Stomach smooth muscle (tissue), 2 donors: ENCODE measurements around the gene HAND2.

Experiments
- H3K27ac ChIP-seq: one replicate; pipeline ENCODE4 v1.7.0; 2013; ENCODE audit warnings: mild to moderate bottlenecking, low read length, inconsistent platforms
- H3K27me3 ChIP-seq, 2 donors: one replicate each; pipeline ENCODE4 v1.7.0; 2013; ENCODE audit warnings: low read length in 2 of 2; ENCODE audit not compliant: insufficient read depth in 2 of 2, control insufficient read depth in 1 of 2
- H3K36me3 ChIP-seq, 2 donors: one replicate each; pipeline ENCODE4 v1.7.0; 2013; ENCODE audit warnings: low read length in 2 of 2; ENCODE audit not compliant: control insufficient read depth in 2 of 2, insufficient read depth in 2 of 2
- H3K4me1 ChIP-seq: one replicate; pipeline ENCODE4 v1.7.0; 2013; ENCODE audit warnings: low read length; ENCODE audit not compliant: control insufficient read depth, insufficient read depth
- H3K4me3 ChIP-seq, 2 donors: one replicate each; pipeline ENCODE4 v1.7.0; 2013; ENCODE audit warnings: low read length in 2 of 2
- H3K9ac ChIP-seq, 2 donors: one replicate each; pipeline ENCODE4 v1.7.0; 2013; ENCODE audit warnings: low read length in 2 of 2, mild to moderate bottlenecking in 1 of 2
- H3K9me3 ChIP-seq, 2 donors: one replicate each; pipeline ENCODE4 v1.7.0; 2013; ENCODE audit warnings: low read length in 2 of 2; ENCODE audit not compliant: control insufficient read depth in 2 of 2
- donor health status: healthy.
- donor health status: Pancreatic carcinoma.

The HAND2 gene

GRCh38 chr4:173519111-173520101, 10.6 kb downstream of the HAND2 start:
- Histone ChIP-seq H3K4me3 (peak overlapping the region; percentile 77 to 85), H3K4me1 (peaks cover 65% of the 10 kb centered on the region), H3K9ac (peak overlapping the region; percentile 93 to 98), H3K27me3 (no peaks in the 10 kb centered on the region), H3K9me3 (no peaks in the 10 kb centered on the region), H3K36me3 (peaks cover 0 to 2% of the 10 kb centered on the region in 2 donors), H3K27ac (peak overlapping the region; percentile 97)

GRCh38 chr4:173518425-173519102, 11.5 kb downstream of the HAND2 start:
- H3K9ac ChIP-seq, result peak overlapping the region; percentile 93 to 98
- no peaks in the 10 kb centered on the region for H3K27me3 ChIP-seq
- peak overlapping the region; percentile 97 for H3K27ac ChIP-seq

GRCh38 chr4:173517781-173518424, 12.1 kb downstream of the HAND2 start:
- Histone ChIP-seq H3K4me1 (peaks cover 63% of the 10 kb centered on the region), H3K27me3 (no peaks in the 10 kb centered on the region), H3K27ac (peak overlapping the region; percentile 97), H3K9me3 (no peaks in the 10 kb centered on the region), H3K36me3 (no peaks in the 10 kb centered on the region), H3K4me3 (peak overlapping the region; percentile 77 to 85), H3K9ac (peak overlapping the region; percentile 93 to 98)

More at GRCh38 chr4:173518425-173519102, 11.5 kb downstream of the HAND2 start:
- Histone ChIP-seq H3K36me3 (no peaks in the 10 kb centered on the region), H3K4me3 (peak overlapping the region; percentile 77 to 85), H3K9me3 (no peaks in the 10 kb centered on the region), H3K4me1 (peaks cover 62% of the 10 kb centered on the region)

- Histone ChIP-seq H3K4me1 (peaks cover 60% of the 10 kb centered on the region), H3K4me3 (peak overlapping the region; percentile 77 to 85), H3K9ac (peak overlapping the region; percentile 93 to 98), H3K9me3 (no peaks in the 10 kb centered on the region), H3K36me3 (no peaks in the 10 kb centered on the region), H3K27ac (peak overlapping the region; percentile 97), H3K27me3 (no peaks in the 10 kb centered on the region)
These were observed 13.2 kb downstream of the HAND2 start for GRCh38 chr4:173516621-173517524.

GRCh38 chr4:173515458-173515857, 14.6 kb downstream of the HAND2 start:
- Histone ChIP-seq H3K9ac (peak overlapping the region in 1 of 2 donors; percentile 98), H3K4me3 (peak overlapping the region; percentile 77 to 85), H3K9me3 (no peaks in the 10 kb centered on the region), H3K36me3 (peaks cover 0 to 2% of the 10 kb centered on the region in 2 donors), H3K4me1 (peaks cover 54% of the 10 kb centered on the region), H3K27ac (peak overlapping the region; percentile 97), H3K27me3 (no peaks in the 10 kb centered on the region)

GRCh38 chr4:173514641-173515217, 15.3 kb downstream of the HAND2 start:
- no peak overlapping the region for H3K4me3 ChIP-seq
- peaks cover 0 to 2% of the 10 kb centered on the region in 2 donors for H3K36me3 ChIP-seq
- peaks cover 55% of the 10 kb centered on the region for H3K4me1 ChIP-seq
- no peaks in the 10 kb centered on the region for H3K27me3 ChIP-seq
- no peak overlapping the region for H3K9ac ChIP-seq
- peak overlapping the region; percentile 97 for H3K27ac ChIP-seq
- no peaks in the 10 kb centered on the region for H3K9me3 ChIP-seq

- peaks cover 59% of the 10 kb centered on the region for H3K4me1 ChIP-seq
- no peak overlapping the region for H3K9ac ChIP-seq
- no peak overlapping the region for H3K27ac ChIP-seq
- H3K27me3 ChIP-seq, result no peaks in the 10 kb centered on the region
- H3K36me3 ChIP-seq, result peaks cover 0 to 2% of the 10 kb centered on the region in 2 donors
- H3K4me3 ChIP-seq, result no peak overlapping the region
- H3K9me3 ChIP-seq, result no peaks in the 10 kb centered on the region
These were observed 16.4 kb downstream of the HAND2 start for GRCh38 chr4:173513651-173514050.

GRCh38 chr4:173511787-173512361, 18.2 kb downstream of the HAND2 start:
- H3K4me1 ChIP-seq, result peaks cover 57% of the 10 kb centered on the region
- H3K36me3 ChIP-seq, result peaks cover 0 to 2% of the 10 kb centered on the region in 2 donors
- H3K9me3 ChIP-seq, result no peaks in the 10 kb centered on the region
- peak overlapping the region; percentile 5 to 47 for H3K4me3 ChIP-seq
- H3K27me3 ChIP-seq, result no peaks in the 10 kb centered on the region
- peak overlapping the region in 1 of 2 donors; percentile 29 for H3K9ac ChIP-seq
- peak overlapping the region; percentile 70 for H3K27ac ChIP-seq
